Stimulated activated CD8-positive, alpha-beta memory T cell treated with anti-CD3 and anti-CD28 coated beads, Interleukin-12 subunit alpha, Interleukin-12 subunit beta, amount 100 ng/mL, for 1 hour (primary cell): ENCODE results near the gene PRKCH.

ENCODE experiments used
- DNase-seq: peaks from one replicate; pipeline ENCODE4 v3.0.0-alpha.2; 2020; ENCODE audit warnings: low read depth

PRKCH gene

GRCh38 chr14:61365667-61366212 lies 44.4 kb downstream of the PRKCH start:
- DNase-seq: no peak

GRCh38 chr14:61368114-61368710 lies 46.8 kb downstream of the PRKCH start:
- DNase-seq: no peak

GRCh38 chr14:61368781-61369453 lies 47.5 kb downstream of the PRKCH start:
- no peak for DNase-seq

GRCh38 chr14:61369454-61369810 lies 48.1 kb downstream of the PRKCH start:
- no peak for DNase-seq

- no peak for DNase-seq
Measured at GRCh38 chr14:61372379-61372778, 51.0 kb downstream of the PRKCH start.

- DNase-seq: no peak
Measured at GRCh38 chr14:61372842-61373555, 51.6 kb downstream of the PRKCH start.

GRCh38 chr14:61374284-61374683 lies 52.9 kb downstream of the PRKCH start:
- no peak for DNase-seq

- DNase-seq: no peak
Measured at GRCh38 chr14:61375218-61375617, 53.8 kb downstream of the PRKCH start.

GRCh38 chr14:61376314-61376713 lies 54.9 kb downstream of the PRKCH start:
- DNase-seq: no peak

- DNase-seq: no peak
Measured at GRCh38 chr14:61377749-61378148, 56.4 kb downstream of the PRKCH start.

GRCh38 chr14:61379639-61380184 lies 58.3 kb downstream of the PRKCH start:
- DNase-seq: no peak

- DNase-seq: no peak
Measured at GRCh38 chr14:61380984-61381383, 59.6 kb downstream of the PRKCH start.

- DNase-seq: no peak
Measured at GRCh38 chr14:61381553-61381952, 60.2 kb downstream of the PRKCH start.

GRCh38 chr14:61382842-61383241 lies 61.5 kb downstream of the PRKCH start:
- no peak for DNase-seq

GRCh38 chr14:61385002-61385685 lies 63.8 kb downstream of the PRKCH start:
- no peak for DNase-seq

GRCh38 chr14:61386173-61386772 lies 64.9 kb downstream of the PRKCH start:
- DNase-seq: no peak

- DNase-seq: no peak
Measured at GRCh38 chr14:61387076-61387475, 65.7 kb downstream of the PRKCH start.

- no peak for DNase-seq
Measured at GRCh38 chr14:61388173-61388975, 67.0 kb downstream of the PRKCH start.

GRCh38 chr14:61388976-61389576 lies 67.7 kb downstream of the PRKCH start:
- no peak for DNase-seq

GRCh38 chr14:61391119-61391518 lies 69.7 kb downstream of the PRKCH start:
- no peak for DNase-seq

GRCh38 chr14:61392297-61392696 lies 70.9 kb downstream of the PRKCH start:
- DNase-seq: no peak
